Stimulated activated CD8-positive, alpha-beta memory T cell treated with anti-CD3 and anti-CD28 coated beads, Interleukin-7, amount 100 ng/mL, for 48 hours (primary cell): ENCODE measurements around the gene TOB2.
"Not testable (repeated sequence)": the region's sequence is repeated elsewhere in the genome, so short reads cannot be mapped to it uniquely, and the experiment has no call there.

Experiments
- DNase-seq, 2 donors: peaks; one replicate each; pipeline ENCODE4 v3.0.0-alpha.2; 2020; ENCODE audit warnings: low read depth in 1 of 2; ENCODE audit errors: extremely low read depth in 1 of 2

Gene TOB2

GRCh38 chr22:41429951-41430332 is 16.7 kb downstream of the TOB2 start:
- no peak for DNase-seq

GRCh38 chr22:41429232-41429950 is 17.2 kb downstream of the TOB2 start:
- no peak for DNase-seq

DNA sequence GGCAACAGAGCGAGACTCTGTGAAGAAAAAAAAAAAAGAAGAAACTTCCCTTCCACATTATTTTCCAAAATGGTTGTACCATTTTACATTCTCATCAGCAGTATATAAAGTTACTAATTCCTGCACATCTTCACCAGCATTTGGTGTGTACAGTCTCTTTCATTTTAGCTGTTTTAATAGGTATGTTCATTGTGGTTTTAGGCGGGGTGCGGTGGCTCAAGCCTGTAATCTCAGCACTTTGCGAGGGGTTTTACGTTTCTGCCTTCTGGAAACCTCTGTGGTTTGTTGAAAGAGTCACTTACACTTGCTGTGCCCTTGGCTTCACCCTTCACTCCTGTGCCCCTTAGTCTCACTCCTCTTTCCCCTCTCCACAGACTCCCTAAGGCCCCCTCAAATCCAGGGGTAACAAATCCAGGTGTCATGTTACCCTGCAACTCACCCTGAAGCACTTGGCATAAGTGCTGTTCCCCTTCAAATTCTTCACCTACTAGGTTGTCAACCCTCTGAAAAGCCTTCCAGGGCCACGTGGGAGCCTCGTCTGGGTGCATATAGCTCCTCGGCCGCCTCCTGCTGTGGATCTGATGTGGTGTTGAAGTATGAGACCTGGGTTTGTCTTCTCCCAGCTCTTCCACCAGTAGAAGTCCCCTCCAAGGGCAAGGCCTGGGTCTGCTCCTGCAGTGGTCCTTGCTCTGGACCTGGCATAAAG is 20.8 kb downstream of the TOB2 start:
- no peak for DNase-seq

DNA sequence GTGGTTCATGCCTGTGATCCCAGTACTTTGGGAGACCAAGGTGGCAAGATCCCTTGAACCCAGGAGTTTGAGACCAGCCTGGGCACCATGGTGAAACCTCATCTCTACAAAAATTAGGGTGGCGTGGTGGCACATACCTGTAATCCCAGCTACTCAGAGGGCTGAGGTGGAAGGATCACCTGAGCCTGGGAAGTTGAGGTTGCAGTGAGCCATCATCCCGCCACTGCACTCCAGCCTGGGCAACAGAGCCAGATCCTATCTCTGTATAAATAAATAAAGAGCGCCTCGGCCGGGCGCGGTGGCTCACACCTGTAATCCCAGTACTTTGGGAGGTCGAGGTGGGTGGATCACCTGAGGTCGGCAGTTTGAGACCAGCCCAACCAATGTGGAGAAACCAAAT is 27.9 kb downstream of the TOB2 start:
- no peak for DNase-seq

DNA sequence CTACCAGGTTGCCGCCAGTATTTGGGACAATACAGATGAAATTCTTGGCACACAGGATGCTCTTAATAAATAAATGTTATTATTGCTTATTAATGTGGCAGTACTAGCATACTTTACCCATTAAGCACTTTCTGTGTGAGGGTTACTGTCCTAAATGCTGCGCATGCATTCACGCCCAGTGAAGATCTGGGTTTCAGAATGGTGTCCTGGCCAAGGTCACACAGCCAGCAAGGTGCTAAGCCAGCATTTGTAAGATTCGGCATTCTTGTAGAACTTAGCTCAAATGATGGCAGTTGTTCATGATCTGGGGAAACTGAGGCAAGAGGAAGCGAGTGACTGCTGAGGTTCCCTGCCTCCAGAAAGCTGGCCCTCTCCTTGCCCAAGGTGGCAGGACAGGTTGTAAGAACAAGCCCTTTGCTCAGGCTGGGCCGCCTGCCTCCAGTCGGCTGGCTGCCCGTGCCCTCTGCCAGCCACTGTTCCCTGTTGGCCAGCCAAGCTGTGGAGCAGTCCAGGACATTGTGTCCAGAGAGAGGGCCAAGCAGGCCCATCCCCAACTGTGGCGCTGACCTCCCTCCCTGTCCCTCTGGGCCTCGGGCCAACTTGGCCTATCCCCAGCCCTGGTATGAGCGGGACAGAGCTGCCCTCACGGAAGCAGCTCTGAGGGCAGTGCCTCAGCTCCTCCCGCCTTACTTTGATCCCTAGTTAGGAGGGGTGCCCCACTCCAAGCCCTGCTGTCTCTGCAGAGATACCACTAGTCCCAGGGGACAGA is 28.8 kb downstream of the TOB2 start:
- DNase-seq: no peak

DNA sequence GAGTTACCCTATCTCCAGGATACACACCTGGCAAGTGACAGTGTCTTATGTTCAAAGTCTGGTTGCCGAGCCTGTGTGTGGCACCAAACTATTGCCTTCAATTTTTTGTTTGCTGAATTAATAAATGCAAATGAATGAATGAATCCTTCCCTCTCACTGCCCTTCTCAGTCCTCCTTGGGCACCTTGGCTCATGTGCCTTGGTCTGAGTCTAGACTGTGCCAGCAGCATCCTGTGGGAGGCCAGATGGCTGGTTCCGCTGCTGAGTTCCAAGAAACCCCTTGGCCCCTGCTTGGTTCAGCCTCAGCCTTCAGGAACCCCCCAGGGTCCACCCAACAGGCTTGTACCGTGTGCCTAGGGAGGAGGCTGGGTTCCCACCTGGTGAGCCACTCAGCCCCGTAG is 31.0 kb downstream of the TOB2 start:
- no peak for DNase-seq

DNA sequence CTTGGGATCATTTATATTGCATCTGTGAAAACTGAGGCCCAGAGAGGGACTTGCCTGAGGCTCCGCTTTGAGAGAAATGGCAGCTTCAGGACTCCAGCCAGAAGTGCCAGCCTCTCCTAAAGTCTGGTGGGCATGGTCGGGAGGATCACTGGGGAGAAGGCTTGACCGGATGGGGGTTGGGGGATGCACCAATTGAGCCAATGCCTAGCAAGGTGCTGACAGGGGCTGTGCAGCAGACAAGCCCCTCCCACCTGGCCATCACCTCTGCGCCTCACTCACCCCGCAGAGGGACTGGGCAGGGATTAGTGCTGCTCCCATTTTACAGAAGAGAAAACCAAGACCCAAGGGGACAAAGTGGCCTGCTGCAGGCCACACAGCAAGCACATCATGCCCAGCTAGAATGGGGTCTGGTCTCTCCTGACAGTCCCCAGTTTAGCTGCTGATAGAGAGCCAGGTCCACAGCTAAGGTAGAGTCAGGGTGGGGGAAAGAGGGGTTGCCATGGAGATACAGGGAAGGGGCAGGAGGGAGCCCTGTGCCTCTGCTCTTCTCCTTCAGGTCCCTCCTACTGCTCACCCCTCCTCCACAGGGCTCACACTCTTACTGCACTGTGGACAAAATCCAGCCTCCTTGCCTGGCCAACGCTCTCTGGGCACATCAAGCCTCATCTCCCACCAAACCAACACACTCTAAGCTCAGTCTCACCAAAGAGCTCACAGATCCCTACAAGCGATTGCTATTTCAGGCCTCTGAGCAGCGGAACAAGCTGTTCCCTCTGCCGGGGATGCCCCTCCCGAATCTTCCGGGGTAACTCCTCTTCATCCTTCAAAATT is 35.4 kb downstream of the TOB2 start:
- no peak for DNase-seq

- no peak for DNase-seq
Measured at GRCh38 chr22:41410311-41410751, 36.3 kb downstream of the TOB2 start.

DNA sequence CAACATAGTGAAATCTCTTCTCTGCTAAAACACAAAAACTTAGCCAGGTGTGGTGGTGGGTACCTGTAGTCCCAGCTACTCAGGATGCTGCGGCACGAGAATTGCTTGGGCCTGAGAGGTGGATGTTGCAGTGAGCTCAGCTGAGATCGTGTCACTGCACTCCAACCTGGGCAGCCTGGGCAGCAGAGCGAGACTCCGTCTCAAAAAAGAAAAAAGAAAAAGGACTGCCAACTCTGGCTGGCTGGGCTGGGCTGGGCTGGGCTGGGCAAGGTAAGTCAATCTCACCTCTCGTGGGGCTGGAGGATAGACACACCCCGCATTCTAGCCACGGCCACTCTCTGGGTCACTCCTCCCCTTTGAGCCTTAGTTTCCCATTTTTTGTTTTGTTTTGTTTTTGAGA is 37.9 kb downstream of the TOB2 start:
- no peak for DNase-seq

GRCh38 chr22:41407433-41407832 is 39.2 kb downstream of the TOB2 start:
- DNase-seq: no peak

GRCh38 chr22:41406410-41406809 is 40.2 kb downstream of the TOB2 start:
- no peak for DNase-seq

- peak in 1 of 2 donors; percentile 48 for DNase-seq
Measured at GRCh38 chr22:41405588-41405987, 41.0 kb downstream of the TOB2 start.

- DNase-seq: peak; percentile 60 to 78
Measured at GRCh38 chr22:41403532-41404318, 42.9 kb downstream of the TOB2 start.

GRCh38 chr22:41402851-41403250 is 43.8 kb downstream of the TOB2 start:
- not testable (repeated sequence) for DNase-seq

- no peak for DNase-seq
Measured at GRCh38 chr22:41401781-41402648, 44.6 kb downstream of the TOB2 start.

DNA sequence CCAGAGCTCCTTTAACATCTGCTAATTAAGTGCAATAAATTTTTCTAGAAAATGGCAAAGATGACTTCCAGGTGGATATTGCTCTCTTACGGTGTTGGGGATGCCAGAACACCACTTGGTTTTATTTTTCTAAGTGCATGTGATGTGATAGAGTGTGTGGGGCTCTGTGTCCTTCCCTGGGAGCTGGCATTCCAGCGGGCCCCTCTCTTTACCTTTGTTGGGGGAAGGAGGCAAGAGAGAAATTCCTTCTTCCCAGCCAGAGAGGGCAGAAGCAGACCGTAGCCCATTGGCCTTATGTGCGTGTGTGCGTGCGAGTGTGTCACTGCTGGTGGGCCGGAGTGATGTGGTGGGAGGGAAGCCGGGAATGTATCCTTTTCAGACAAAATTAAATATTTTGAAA is 47.7 kb downstream of the TOB2 start:
- no peak for DNase-seq

GRCh38 chr22:41397143-41397811 is 49.3 kb downstream of the TOB2 start:
- no peak for DNase-seq

DNA sequence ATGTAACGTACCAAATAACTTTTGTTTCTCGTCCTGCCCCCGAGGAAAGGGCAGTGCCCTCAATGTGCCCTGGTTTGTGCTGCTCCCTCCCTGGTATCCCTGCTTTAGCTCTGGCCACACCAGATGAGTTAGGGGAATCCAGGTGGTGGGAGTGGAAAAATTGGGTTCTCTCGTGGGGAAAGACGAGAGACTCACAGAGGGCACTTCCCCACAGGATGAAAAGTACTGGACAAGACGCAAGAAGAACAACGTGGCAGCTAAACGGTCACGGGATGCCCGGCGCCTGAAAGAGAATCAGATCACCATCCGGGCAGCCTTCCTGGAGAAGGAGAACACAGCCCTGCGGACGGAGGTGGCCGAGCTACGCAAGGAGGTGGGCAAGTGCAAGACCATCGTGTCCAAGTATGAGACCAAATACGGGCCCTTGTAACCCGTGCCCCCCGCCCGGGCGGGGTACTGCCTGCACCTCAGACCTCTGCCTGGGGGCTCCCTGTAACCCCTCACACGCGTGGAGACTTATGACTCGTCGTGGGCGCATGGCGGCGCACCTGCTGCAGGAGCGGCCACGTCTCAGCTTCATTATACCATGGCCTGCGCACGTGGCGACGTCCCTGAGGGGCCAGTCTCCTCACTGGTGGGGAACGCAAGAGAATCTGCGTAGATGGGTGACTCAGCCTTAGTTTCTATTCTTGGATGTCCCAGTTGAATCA is 50.9 kb downstream of the TOB2 start:
- DNase-seq: no peak
